ENCODE results near the gene HNRNPA1.

The HNRNPA1 gene

GRCh38 chr12:54286042-54287030 lies 5.8 kb downstream of the HNRNPA1 start (continued):
- peak; percentile 84; the same call in 1 of the 2 replicates for TF ChIP-seq INSM2 (tag by site-specific recombination; IDR thresholded peaks at IDR 0.05)
- no peak for TF ChIP-seq YY2 (tag by site-specific recombination; IDR thresholded peaks at IDR 0.05)
- TF ChIP-seq, protein P1, sequence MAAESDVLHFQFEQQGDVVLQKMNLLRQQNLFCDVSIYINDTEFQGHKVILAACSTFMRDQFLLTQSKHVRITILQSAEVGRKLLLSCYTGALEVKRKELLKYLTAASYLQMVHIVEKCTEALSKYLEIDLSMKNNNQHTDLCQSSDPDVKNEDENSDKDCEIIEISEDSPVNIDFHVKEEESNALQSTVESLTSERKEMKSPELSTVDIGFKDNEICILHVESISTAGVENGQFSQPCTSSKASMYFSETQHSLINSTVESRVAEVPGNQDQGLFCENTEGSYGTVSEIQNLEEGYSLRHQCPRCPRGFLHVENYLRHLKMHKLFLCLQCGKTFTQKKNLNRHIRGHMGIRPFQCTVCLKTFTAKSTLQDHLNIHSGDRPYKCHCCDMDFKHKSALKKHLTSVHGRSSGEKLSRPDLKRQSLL (tag by site-specific recombination; IDR thresholded peaks at IDR 0.05), result 0 out of 2 replicates have a peak, but pooled peaks have one; percentile 25
- no peak; the same call in 1 of the 2 replicates for TF ChIP-seq ZNF639 (tag by site-specific recombination; IDR thresholded peaks at IDR 0.05)
- TF ChIP-seq ZNF600 (tag by site-specific recombination; IDR thresholded peaks at IDR 0.05), result peak; percentile 88
- TF ChIP-seq ZNF184 (tag by site-specific recombination; IDR thresholded peaks at IDR 0.05), result no peak
- TF ChIP-seq ZNF10 (tag by site-specific recombination; IDR thresholded peaks at IDR 0.05), result no peak
- peak; percentile 63 for TF ChIP-seq WT1 (tag by site-specific recombination; IDR thresholded peaks at IDR 0.05)
- peak; percentile 48 for TF ChIP-seq IKZF3 (tag by site-specific recombination; IDR thresholded peaks at IDR 0.05)
- TF ChIP-seq ZNF211 (tag by site-specific recombination; IDR thresholded peaks at IDR 0.05; ENCODE audit: low read depth), result no peak
- TF ChIP-seq PRDM1 (tag by site-specific recombination; IDR thresholded peaks at IDR 0.05), result peak; percentile 55; the same call in 1 of the 2 replicates
- no peak for TF ChIP-seq ZIC2 (tag by site-specific recombination; IDR thresholded peaks at IDR 0.05)
- peak; percentile 49 for TF ChIP-seq ZXDB (tag by site-specific recombination; IDR thresholded peaks at IDR 0.05)
- no peak for TF ChIP-seq ZBTB48 (tag by site-specific recombination; IDR thresholded peaks at IDR 0.05)

- ChIA-PET CTCF (interaction anchor here (0.7 to 3.1 kb wide), 11 partner anchors 8 to 318 kb away, joined by 3 to 20 read pairs (median 8); partner anchors contain the start of gene NFE2), POLR2A (interaction anchor here (0.6 to 2.5 kb wide), 22 partner anchors 8 to 99 kb away, joined by 3 to 27 read pairs (median 4); partner anchors contain the start of genes COPZ1, NFE2 and SMUG1)
- Histone ChIP-seq H3K4me3 (ENCODE audit: low read depth, low read length) (no peak overlapping the region), H3K4me1 (ENCODE audit: control insufficient read depth, insufficient read depth, low read length) (peaks cover 7% of the 10 kb centered on the region), H3K27ac (ENCODE audit: extremely low read depth, low read depth, low read length) (peak overlapping the region; percentile 42), H3K36me3 (ENCODE audit: control insufficient read depth in 2 of 2, insufficient read depth in 1 of 2, low read length in 2 of 2) (peaks cover 50 to 55% of the 10 kb centered on the region in 2 experiments), H3K9me3 (ENCODE audit: control insufficient read depth, insufficient read depth, low read depth, low read length) (no peaks in the 10 kb centered on the region)
- TF ChIP-seq ZNF114 (tag by site-specific recombination; IDR thresholded peaks at IDR 0.05) (no peak), ZFHX2 (tag by site-specific recombination; conservative IDR thresholded peaks at IDR 0.05) (peak; percentile 67), ZNF391 (tag by site-specific recombination; IDR thresholded peaks at IDR 0.05; ENCODE audit: borderline replicate concordance, low read depth) (no peak), SP7 (tag by site-specific recombination; IDR thresholded peaks at IDR 0.05) (peak; percentile 31; the same call in 1 of the 2 replicates), KLF9 (tag by site-specific recombination; IDR thresholded peaks at IDR 0.05; ENCODE audit: low read depth) (peak; percentile 29), ZIC2 (tag by site-specific recombination; IDR thresholded peaks at IDR 0.05) (no peak), PRDM1 (tag by site-specific recombination; IDR thresholded peaks at IDR 0.05) (peak; percentile 53; the same call in 1 of the 2 replicates), ZNF18 (tag by site-specific recombination; IDR thresholded peaks at IDR 0.05) (0 out of 2 replicates have a peak, but pooled peaks have one; percentile 23), ZNF600 (tag by site-specific recombination; IDR thresholded peaks at IDR 0.05) (peak; percentile 55), ZSCAN16 (tag by site-specific recombination; IDR thresholded peaks at IDR 0.05) (no peak), SCRT2 (tag by site-specific recombination; IDR thresholded peaks at IDR 0.05) (peak; percentile 75; the same call in 1 of the 2 replicates), ZNF561 (tag by site-specific recombination; IDR thresholded peaks at IDR 0.05; ENCODE audit: borderline replicate concordance) (0 out of 2 replicates have a peak, but pooled peaks have one; percentile 33), SP2 (tag by site-specific recombination; IDR thresholded peaks at IDR 0.05) (no peak)
- TF ChIP-seq, protein P2, sequence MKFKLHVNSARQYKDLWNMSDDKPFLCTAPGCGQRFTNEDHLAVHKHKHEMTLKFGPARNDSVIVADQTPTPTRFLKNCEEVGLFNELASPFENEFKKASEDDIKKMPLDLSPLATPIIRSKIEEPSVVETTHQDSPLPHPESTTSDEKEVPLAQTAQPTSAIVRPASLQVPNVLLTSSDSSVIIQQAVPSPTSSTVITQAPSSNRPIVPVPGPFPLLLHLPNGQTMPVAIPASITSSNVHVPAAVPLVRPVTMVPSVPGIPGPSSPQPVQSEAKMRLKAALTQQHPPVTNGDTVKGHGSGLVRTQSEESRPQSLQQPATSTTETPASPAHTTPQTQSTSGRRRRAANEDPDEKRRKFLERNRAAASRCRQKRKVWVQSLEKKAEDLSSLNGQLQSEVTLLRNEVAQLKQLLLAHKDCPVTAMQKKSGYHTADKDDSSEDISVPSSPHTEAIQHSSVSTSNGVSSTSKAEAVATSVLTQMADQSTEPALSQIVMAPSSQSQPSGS (tag by site-specific recombination; IDR thresholded peaks at IDR 0.05; ENCODE audit: low read depth), result no peak
These were observed 7.0 kb downstream of the HNRNPA1 start for GRCh38 chr12:54287261-54288157.

All from HEK293 (cell line).